Caco-2 (cell line): ENCODE measurements around the gene WDR4. TPM values are rescaled to one million over a fixed set of nuclear protein-coding genes. Genes with fewer than 3 reads are reported as not detected.

Source experiments
- BruUV-seq: library from RNA; stranded (reverse); fragments of 400-500 nt; replicated peaks from 2 replicates; lab custom pipeline; 2021; lab: Mats Ljungman, UMichigan
- CTCF ChIA-PET: fragments of 300-600 bp; sonication (Branson Sonifier 250); formaldehyde crosslinking; loops from one replicate; lab custom pipeline; 2022; ENCODE audit warnings: antibody characterized with exemption; lab: Charles Lee
- POLR2A ChIA-PET: fragments of 300-600 bp; sonication (Branson Sonifier 250); formaldehyde crosslinking; loops from one replicate; lab custom pipeline; 2022; ENCODE audit warnings: antibody characterized with exemption; lab: Charles Lee
- DNase-seq, 2 experiments: peaks; one replicate each; pipeline versions ENCODE4 v3.0.0 to v3.0.0-alpha.2; 2020 to 2022
- H3K27me3 ChIP-seq: replicated peaks from 2 replicates; pipeline ENCODE4 v1.6.0; 2011; ENCODE audit warnings: low read length; ENCODE audit not compliant: control insufficient read depth, insufficient read depth
- H3K36me3 ChIP-seq: 2 replicates; pipeline ENCODE4 v1.5.1; 2011; ENCODE audit warnings: low read length; ENCODE audit not compliant: control insufficient read depth, insufficient read depth
- H3K4me1 ChIP-seq: fragments of 250-450 bp; sonication (Bioruptor Pico); 2 replicates; pipeline ENCODE4 v1.5.1; 2020; ENCODE audit warnings: mild to moderate bottlenecking
- H3K4me3 ChIP-seq: 2 replicates; pipeline ENCODE4 v1.5.1; 2011; ENCODE audit warnings: low read depth, mild to moderate bottlenecking, control low read depth, low read length
- H3K9me3 ChIP-seq: fragments of 250-450 bp; sonication (Bioruptor Pico); 2 replicates; pipeline ENCODE4 v1.5.1; 2020; ENCODE audit warnings: mild to moderate bottlenecking, moderate library complexity
- H3K27ac Mint-ChIP-seq: one replicate; pipeline ENCODE4 v1.8.0; 2022; ENCODE audit warnings: mixed read lengths; ENCODE audit not compliant: unreplicated experiment
- H3K27me3 Mint-ChIP-seq: one replicate; pipeline ENCODE4 v1.8.0; 2022; ENCODE audit warnings: mixed read lengths; ENCODE audit not compliant: insufficient read depth, unreplicated experiment
- H3K36me3 Mint-ChIP-seq: one replicate; pipeline ENCODE4 v1.8.0; 2022; ENCODE audit warnings: mild to moderate bottlenecking, mixed read lengths; ENCODE audit not compliant: insufficient read depth, unreplicated experiment
- H3K4me1 Mint-ChIP-seq: one replicate; pipeline ENCODE4 v1.8.0; 2022; ENCODE audit warnings: low read depth, mixed read lengths; ENCODE audit not compliant: unreplicated experiment
- H3K4me3 Mint-ChIP-seq: one replicate; pipeline ENCODE4 v1.8.0; 2022; ENCODE audit warnings: mild to moderate bottlenecking, moderate library complexity, mixed read lengths; ENCODE audit not compliant: unreplicated experiment
- H3K9me3 Mint-ChIP-seq: one replicate; pipeline ENCODE4 v1.8.0; 2022; ENCODE audit warnings: mixed read lengths; ENCODE audit not compliant: unreplicated experiment
- CTCF ChIP-seq, 2 experiments: fragments of 200-600 bp in 1 of 2; IDR thresholded peaks; 1 replicate in 1 of 2; 2 replicates in 1 of 2; pipeline versions ENCODE4 v1.5.1 to v1.8.0; 2011 to 2022; ENCODE audit warnings: antibody characterized with exemption in 1 of 2, control low read depth in 1 of 2, inconsistent platforms in 1 of 2, low read depth in 1 of 2, low read length in 1 of 2, mild to moderate bottlenecking in 1 of 2, moderate library complexity in 1 of 2; ENCODE audit not compliant: insufficient read depth in 1 of 2, severe bottlenecking in 1 of 2, unreplicated experiment in 1 of 2
- intact Hi-C: fragments of 100-400 bp; cut with micrococcal nuclease; formaldehyde crosslinking; loops from one replicate; pipeline ENCODE4 v1.10.0; 2022; ENCODE audit not compliant: unreplicated experiment
- total RNA-seq: library from RNA; stranded (reverse); gene quantifications from 2 replicates; pipeline ENCODE4 v1.2.3, GENCODE V29; 2022

WDR4 gene
- total RNA-seq, 1 experiment from 2014 or later = 35.0 TPM

- no peaks in the 10 kb centered on the region for H3K27me3 ChIP-seq
- H3K27me3 Mint-ChIP-seq = no peaks in the 10 kb centered on the region
- BruUV-seq = TSS peak; percentile 48
- CTCF ChIA-PET = no interaction called here
- H3K27ac Mint-ChIP-seq = peak within 1 kb of the TSS; percentile 88
- H3K4me3 Mint-ChIP-seq = peak within 1 kb of the TSS; percentile 83
- peak within 1 kb of the TSS; percentile 28 for H3K4me3 ChIP-seq
- no peak for TF ChIP-seq CTCF (IDR thresholded peaks at IDR 0.05; ENCODE audit: insufficient read depth in 1 of 2, low read depth in 1 of 2, low read length in 1 of 2, severe bottlenecking in 1 of 2, unreplicated experiment in 1 of 2)
- peaks cover 20% of the 10 kb centered on the region for H3K36me3 Mint-ChIP-seq
- peaks cover 36% of the 10 kb centered on the region for H3K4me1 ChIP-seq
- no peaks in the 10 kb centered on the region for H3K9me3 ChIP-seq
- DNase-seq = peak; percentile 74 to 83
- intact Hi-C loops = loop anchor here (2.0 kb wide), 1 partner anchor 49 kb away; the partner anchor contains the start of gene PKNOX1
- POLR2A ChIA-PET = interaction anchor here (0.6 to 0.7 kb wide), 3 partner anchors 30 to 49 kb away, joined by 3 to 4 read pairs (median 3); partner anchors contain the start of gene PKNOX1
- peaks cover 17% of the 10 kb centered on the region for H3K4me1 Mint-ChIP-seq
- H3K36me3 ChIP-seq = no peaks in the 10 kb centered on the region
- H3K9me3 Mint-ChIP-seq = no peaks in the 10 kb centered on the region
Measured at GRCh38 chr21:42925114-42925926, 46.0 kb upstream of the WDR4 start, which contains the start of gene ERVH48-1. ERVH48-1 (minus strand) TSS chr21:42925630; CDS start chr21:42919006, 6,624 bp downstream.

GRCh38 chr21:42924433-42924751, 45.1 kb upstream of the WDR4 start:
- no peak for TF ChIP-seq CTCF (IDR thresholded peaks at IDR 0.05; ENCODE audit: insufficient read depth in 1 of 2, low read depth in 1 of 2, low read length in 1 of 2, severe bottlenecking in 1 of 2, unreplicated experiment in 1 of 2)
- intact Hi-C loops = loop anchor here (1.0 to 5.0 kb wide), 3 partner anchors 31 to 723 kb away; partner anchors contain the start of gene PKNOX1
- POLR2A ChIA-PET = no interaction called here

GRCh38 chr21:42923553-42924432, 44.5 kb upstream of the WDR4 start:
- Histone ChIP-seq H3K36me3 (no peaks in the 10 kb centered on the region), H3K27me3 (no peaks in the 10 kb centered on the region), H3K4me1 (peaks cover 24% of the 10 kb centered on the region), H3K9me3 (no peaks in the 10 kb centered on the region), H3K4me3 (peak overlapping the region; percentile 28)
- ChIA-PET POLR2A (interaction anchor here (0.5 kb wide), 1 partner anchor 50 kb away, joined by 3 read pairs; no protein-coding TSS in a partner anchor), CTCF (interaction anchor here (0.8 kb wide), 1 partner anchor 46 kb away, joined by 4 read pairs; no protein-coding TSS in a partner anchor)
- H3K4me3 Mint-ChIP-seq = peak overlapping the region; percentile 83
- H3K27me3 Mint-ChIP-seq = no peaks in the 10 kb centered on the region
- no TSS peak for BruUV-seq
- peak overlapping the region; percentile 88 for H3K27ac Mint-ChIP-seq
- intact Hi-C loops = loop anchor here (1.0 to 5.0 kb wide), 3 partner anchors 32 to 724 kb away; partner anchors contain the start of gene PKNOX1
- peaks cover 11% of the 10 kb centered on the region for H3K4me1 Mint-ChIP-seq
- TF ChIP-seq CTCF (IDR thresholded peaks at IDR 0.05; ENCODE audit: insufficient read depth in 1 of 2, low read depth in 1 of 2, low read length in 1 of 2, severe bottlenecking in 1 of 2, unreplicated experiment in 1 of 2) = peak; percentile 75 to 80
- peaks cover 8% of the 10 kb centered on the region for H3K36me3 Mint-ChIP-seq
- H3K9me3 Mint-ChIP-seq = no peaks in the 10 kb centered on the region
- peak; percentile 87 to 92 for DNase-seq

More at GRCh38 chr21:42924433-42924751, 45.1 kb upstream of the WDR4 start:
- Histone ChIP-seq H3K27me3 (no peaks in the 10 kb centered on the region), H3K36me3 (no peaks in the 10 kb centered on the region), H3K4me3 (peak overlapping the region; percentile 28), H3K9me3 (no peaks in the 10 kb centered on the region), H3K4me1 (peaks cover 27% of the 10 kb centered on the region)
- H3K4me3 Mint-ChIP-seq = peak overlapping the region; percentile 83
- DNase-seq = no peak
- H3K36me3 Mint-ChIP-seq = peaks cover 11% of the 10 kb centered on the region
- TSS peak; percentile 92 for BruUV-seq
- peak overlapping the region; percentile 88 for H3K27ac Mint-ChIP-seq
- CTCF ChIA-PET = no interaction called here
- H3K9me3 Mint-ChIP-seq = no peaks in the 10 kb centered on the region
- H3K4me1 Mint-ChIP-seq = peaks cover 11% of the 10 kb centered on the region
- H3K27me3 Mint-ChIP-seq = no peaks in the 10 kb centered on the region
